Spleen (tissue), 7 donors: ENCODE data around the gene HOXD10.

Experiments
- POLR2A ChIP-seq, 3 donors: fragments of 450-650 bp; IDR thresholded peaks; one replicate each; pipeline ENCODE4 v1.5.1; 2017; ENCODE audit warnings: antibody characterized with exemption in 3 of 3, mild to moderate bottlenecking in 1 of 3
- POLR2AphosphoS5 ChIP-seq, 3 donors: sonication (generic); formaldehyde crosslinking; IDR thresholded peaks; one replicate each; pipeline ENCODE4 v1.5.1; 2017; ENCODE audit warnings: antibody characterized with exemption in 3 of 3
- TF ChIP-seq, protein P1 (sequence below), 11 experiments: fragments of 200-600 bp in 7 of 11; fragments of 450-650 bp in 4 of 11; sonication (generic) in 4 of 11; IDR thresholded peaks in 8 of 11; conservative IDR thresholded peaks in 3 of 11; 1 replicate in 7 of 11; 2 replicates in 4 of 11; pipeline versions ENCODE4 v1.4.0 to v1.8.0; 2016 to 2021; ENCODE audit warnings: antibody characterized with exemption in 11 of 11, inconsistent platforms in 4 of 11, mild to moderate bottlenecking in 1 of 11
- donor health status: DM: no; HTN: no; CAD: no; lungs with moderate emphysema.
- donor health status: DM: no; HTN: no; CAD: no.
- donor health status: DM: no; HTN: no; CAD: no.

DNA sequence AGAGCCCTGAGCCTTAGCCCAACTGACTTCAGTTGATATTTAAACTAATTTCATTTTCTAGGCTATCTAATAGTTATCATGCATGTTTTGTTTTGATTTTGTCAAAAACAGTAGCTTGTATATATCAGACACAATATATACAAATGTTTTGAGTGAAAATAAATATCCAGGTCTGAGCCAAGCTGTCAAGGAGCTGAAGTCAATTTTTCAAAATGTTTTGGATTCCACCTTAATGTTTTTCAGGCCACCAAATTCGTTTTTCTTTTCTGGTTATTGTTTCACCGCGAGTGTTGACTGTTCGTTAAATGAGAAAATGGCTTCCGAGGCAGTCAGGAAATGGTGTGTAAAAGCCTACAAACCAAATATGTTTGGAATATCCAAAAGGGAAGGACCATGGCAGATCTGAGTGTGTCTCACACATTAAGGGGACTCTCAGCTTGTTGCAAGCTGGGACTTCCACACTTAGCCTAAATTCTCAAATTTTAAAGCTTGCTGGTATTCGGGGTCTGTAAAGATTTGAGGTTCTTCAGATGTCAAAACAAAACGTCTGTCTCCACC is 14.2 kb upstream of the HOXD10 start:
- TF ChIP-seq, protein P1, sequence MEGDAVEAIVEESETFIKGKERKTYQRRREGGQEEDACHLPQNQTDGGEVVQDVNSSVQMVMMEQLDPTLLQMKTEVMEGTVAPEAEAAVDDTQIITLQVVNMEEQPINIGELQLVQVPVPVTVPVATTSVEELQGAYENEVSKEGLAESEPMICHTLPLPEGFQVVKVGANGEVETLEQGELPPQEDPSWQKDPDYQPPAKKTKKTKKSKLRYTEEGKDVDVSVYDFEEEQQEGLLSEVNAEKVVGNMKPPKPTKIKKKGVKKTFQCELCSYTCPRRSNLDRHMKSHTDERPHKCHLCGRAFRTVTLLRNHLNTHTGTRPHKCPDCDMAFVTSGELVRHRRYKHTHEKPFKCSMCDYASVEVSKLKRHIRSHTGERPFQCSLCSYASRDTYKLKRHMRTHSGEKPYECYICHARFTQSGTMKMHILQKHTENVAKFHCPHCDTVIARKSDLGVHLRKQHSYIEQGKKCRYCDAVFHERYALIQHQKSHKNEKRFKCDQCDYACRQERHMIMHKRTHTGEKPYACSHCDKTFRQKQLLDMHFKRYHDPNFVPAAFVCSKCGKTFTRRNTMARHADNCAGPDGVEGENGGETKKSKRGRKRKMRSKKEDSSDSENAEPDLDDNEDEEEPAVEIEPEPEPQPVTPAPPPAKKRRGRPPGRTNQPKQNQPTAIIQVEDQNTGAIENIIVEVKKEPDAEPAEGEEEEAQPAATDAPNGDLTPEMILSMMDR (IDR thresholded peaks at IDR 0.05 in 8 of 11, conservative IDR thresholded peaks at IDR 0.05 in 3 of 11) = no peak
- TF ChIP-seq POLR2AphosphoS5 (IDR thresholded peaks at IDR 0.05) (no peak), POLR2A (IDR thresholded peaks at IDR 0.05) (no peak)
